SK-N-SH (cell line): Measurements from ENCODE around the gene RBM34. TPM values are rescaled to one million over a fixed set of nuclear protein-coding genes. Genes with fewer than 3 reads are reported as not detected.

ENCODE experiments used
- CTCF ChIA-PET: fragments of 300-600, 350-600 bp; formaldehyde crosslinking; extraction: SDS; loops from one replicate; lab custom pipeline; 2021; lab: Yijun Ruan, JAX
- POLR2A ChIA-PET: fragments of 350-600 bp; sonication (Branson Sonifier 250); formaldehyde crosslinking; extraction: SDS; loops from one replicate; lab custom pipeline; 2020; ENCODE audit warnings: antibody characterized with exemption, inconsistent platforms; lab: Yijun Ruan, JAX
- DNase-seq: peaks from one replicate; pipeline ENCODE4 v3.0.0; 2012
- H2AFZ ChIP-seq: fragments of 200-600 bp; sonication (generic); 2 replicates; pipeline ENCODE4 v1.8.1; 2016; ENCODE audit warnings: antibody characterized with exemption, mild to moderate bottlenecking, low read depth
- H3F3A ChIP-seq: fragments of 200-600 bp; sonication (generic); replicated peaks from 2 replicates; pipeline ENCODE3; 2016; ENCODE audit warnings: antibody characterized with exemption, mild to moderate bottlenecking; ENCODE audit not compliant: insufficient read depth
- H3K27ac ChIP-seq, 2 experiments: fragments of 200-500 bp in 1 of 2; fragments of 200-600 bp in 1 of 2; sonication (Bioruptor generic) in 1 of 2; sonication (generic), shearing (Covaris generic) in 1 of 2; 2 replicates each; pipeline versions ENCODE4 v1.5.1 to v1.6.1; 2014 to 2016; ENCODE audit warnings: low read depth in 2 of 2, inconsistent platforms in 1 of 2, low read length in 1 of 2, mild to moderate bottlenecking in 1 of 2, mixed read lengths in 1 of 2
- H3K27me3 ChIP-seq: fragments of 200-600 bp; sonication (generic), shearing (Covaris generic); 2 replicates; pipeline ENCODE4 v1.6.1; 2016; ENCODE audit warnings: mixed run types; ENCODE audit not compliant: insufficient read depth
- H3K36me3 ChIP-seq, 2 experiments: fragments of 200-500 bp in 1 of 2; fragments of 200-600 bp in 1 of 2; sonication (Bioruptor generic) in 1 of 2; sonication (generic) in 1 of 2; replicated peaks in 1 of 2; 2 replicates each; pipeline versions ENCODE3 to v1.5.1; 2014 to 2016; ENCODE audit warnings: low read length in 1 of 2, mild to moderate bottlenecking in 1 of 2; ENCODE audit not compliant: insufficient read depth in 2 of 2, control insufficient read depth in 1 of 2
- H3K4me1 ChIP-seq, 2 experiments: fragments of 200-500 bp in 1 of 2; fragments of 200-600 bp in 1 of 2; sonication (Bioruptor generic) in 1 of 2; sonication (generic), shearing (Covaris generic) in 1 of 2; 2 replicates each; pipeline versions ENCODE4 v1.5.1 to v1.6.1; 2014 to 2016; ENCODE audit warnings: low read depth in 1 of 2, low read length in 1 of 2, mixed run types in 1 of 2; ENCODE audit not compliant: insufficient read depth in 2 of 2, control insufficient read depth in 1 of 2
- H3K4me2 ChIP-seq: fragments of 200-600 bp; sonication (generic), shearing (Covaris generic); 2 replicates; pipeline ENCODE4 v1.6.1; 2017; ENCODE audit warnings: mixed run types
- H3K4me3 ChIP-seq, 2 experiments: fragments of 200-500 bp in 1 of 2; fragments of 200-600 bp in 1 of 2; sonication (Bioruptor generic) in 1 of 2; sonication (generic), shearing (Covaris generic) in 1 of 2; 2 replicates each; pipeline versions ENCODE4 v1.5.1 to v1.8.1; 2014 to 2016; ENCODE audit warnings: low read depth in 2 of 2, inconsistent platforms in 1 of 2, low read length in 1 of 2, mild to moderate bottlenecking in 1 of 2, mixed read lengths in 1 of 2, moderate library complexity in 1 of 2
- H3K79me2 ChIP-seq: fragments of 200-600 bp; sonication (generic); 2 replicates; pipeline ENCODE4 v1.8.1; 2017; ENCODE audit warnings: mild to moderate bottlenecking; ENCODE audit not compliant: insufficient read depth
- H3K9ac ChIP-seq: fragments of 200-600 bp; sonication (generic); 2 replicates; pipeline ENCODE4 v1.6.1; 2017; ENCODE audit warnings: mixed run types
- H3K9me2 ChIP-seq: fragments of 200-600 bp; sonication (generic); 2 replicates; pipeline ENCODE4 v1.6.1; 2017; ENCODE audit warnings: mixed run types
- H3K9me3 ChIP-seq: fragments of 200-600 bp; sonication (generic); 2 replicates; pipeline ENCODE4 v1.6.1; 2017; ENCODE audit warnings: mixed run types, mild to moderate bottlenecking, moderate library complexity
- H4K20me1 ChIP-seq: fragments of 200-600 bp; sonication (generic); 2 replicates; pipeline ENCODE4 v1.6.1; 2017; ENCODE audit warnings: mild to moderate bottlenecking, mixed run types; ENCODE audit not compliant: insufficient read depth
- CHD2 ChIP-seq: fragments of 150-350 bp; IDR thresholded peaks from 2 replicates; pipeline ENCODE4 v1.6.1; 2018; ENCODE audit warnings: low read length; ENCODE audit not compliant: partially characterized antibody
- CTCF ChIP-seq: fragments of 200-600 bp; sonication (generic); IDR thresholded peaks from 2 replicates; pipeline ENCODE4 v1.6.1; 2017; ENCODE audit warnings: antibody characterized with exemption, mild to moderate bottlenecking, moderate library complexity
- ELF1 ChIP-seq: IDR thresholded peaks from 2 replicates; pipeline ENCODE4 v1.4.0; 2012
- FOSL2 ChIP-seq: IDR thresholded peaks from 2 replicates; pipeline ENCODE4 v1.4.0; 2012; ENCODE audit warnings: low read depth, mild to moderate bottlenecking, moderate library complexity, borderline replicate concordance
- FOXJ3 ChIP-seq: sonication (generic); formaldehyde crosslinking; IDR thresholded peaks from 2 replicates; pipeline ENCODE4 v1.5.1; 2020; ENCODE audit warnings: mild to moderate bottlenecking, missing genetic modification reagents
- GABPA ChIP-seq: IDR thresholded peaks from 2 replicates; pipeline ENCODE4 v1.4.0; 2012; ENCODE audit warnings: low read depth, mild to moderate bottlenecking
- GATA2 ChIP-seq: sonication (generic); formaldehyde crosslinking; IDR thresholded peaks from 2 replicates; pipeline ENCODE4 v1.5.0; 2020; ENCODE audit warnings: mild to moderate bottlenecking, missing genetic modification reagents
- JUND ChIP-seq: IDR thresholded peaks from 2 replicates; pipeline ENCODE4 v1.4.0; 2012
- POLR2AphosphoS5 ChIP-seq: IDR thresholded peaks from 2 replicates; pipeline ENCODE4 v1.6.1; 2012; ENCODE audit warnings: low read depth, low read length
- RAD21 ChIP-seq: IDR thresholded peaks from 2 replicates; pipeline ENCODE4 v1.6.1; 2012; ENCODE audit warnings: mild to moderate bottlenecking, low read length
- RFX5 ChIP-seq: IDR thresholded peaks from 2 replicates; pipeline ENCODE4 v1.6.1; 2012; ENCODE audit warnings: mild to moderate bottlenecking, improper control_type of control experiment, low read length
- SIN3A ChIP-seq: IDR thresholded peaks from 2 replicates; pipeline ENCODE4 v1.6.1; 2012; ENCODE audit warnings: low read depth, mild to moderate bottlenecking, low read length, moderate library complexity, borderline replicate concordance
- SMC3 ChIP-seq: IDR thresholded peaks from 2 replicates; pipeline ENCODE4 v1.6.1; 2012; ENCODE audit warnings: low read depth, low read length, improper control_type of control experiment
- TCF12 ChIP-seq: IDR thresholded peaks from 2 replicates; pipeline ENCODE4 v1.4.0; 2012
- TEAD4 ChIP-seq: IDR thresholded peaks from 2 replicates; pipeline ENCODE4 v1.4.0; 2012; ENCODE audit warnings: mild to moderate bottlenecking, borderline replicate concordance; ENCODE audit not compliant: insufficient read depth
- WGBS: methylation state at CpG from one replicate; pipeline ENCODE4 v1.1.6; 2017; ENCODE audit warnings: low lambda C conversion rate; 5-methylcytosine and 5-hydroxymethylcytosine counted together
- polyA plus RNA-seq, 3 experiments: library from polyadenylated mRNA; depleted of rRNA; stranded (reverse); fragments of >200 nt; gene quantifications; 2 replicates each; pipeline ENCODE4 v1.2.3, GENCODE V29; 2012
- TF ChIP-seq, protein P1 (sequence below): IDR thresholded peaks from 2 replicates; pipeline ENCODE4 v1.4.0; 2012; ENCODE audit warnings: low read depth, borderline replicate concordance
- TF ChIP-seq, protein P2 (sequence below): IDR thresholded peaks from 2 replicates; pipeline ENCODE4 v1.4.0; 2012; ENCODE audit warnings: low read depth, borderline replicate concordance

RBM34 gene
- polyA plus RNA-seq, 1 of the 3 experiments (the other 2 are of a cell fraction), result 39.9 TPM

- TF ChIP-seq, protein P1, sequence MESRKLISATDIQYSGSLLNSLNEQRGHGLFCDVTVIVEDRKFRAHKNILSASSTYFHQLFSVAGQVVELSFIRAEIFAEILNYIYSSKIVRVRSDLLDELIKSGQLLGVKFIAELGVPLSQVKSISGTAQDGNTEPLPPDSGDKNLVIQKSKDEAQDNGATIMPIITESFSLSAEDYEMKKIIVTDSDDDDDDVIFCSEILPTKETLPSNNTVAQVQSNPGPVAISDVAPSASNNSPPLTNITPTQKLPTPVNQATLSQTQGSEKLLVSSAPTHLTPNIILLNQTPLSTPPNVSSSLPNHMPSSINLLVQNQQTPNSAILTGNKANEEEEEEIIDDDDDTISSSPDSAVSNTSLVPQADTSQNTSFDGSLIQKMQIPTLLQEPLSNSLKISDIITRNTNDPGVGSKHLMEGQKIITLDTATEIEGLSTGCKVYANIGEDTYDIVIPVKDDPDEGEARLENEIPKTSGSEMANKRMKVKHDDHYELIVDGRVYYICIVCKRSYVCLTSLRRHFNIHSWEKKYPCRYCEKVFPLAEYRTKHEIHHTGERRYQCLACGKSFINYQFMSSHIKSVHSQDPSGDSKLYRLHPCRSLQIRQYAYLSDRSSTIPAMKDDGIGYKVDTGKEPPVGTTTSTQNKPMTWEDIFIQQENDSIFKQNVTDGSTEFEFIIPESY, result no peak
- TF ChIP-seq ELF1 (no peak), RAD21 (no peak), FOXJ3 (CRISPR knock-in tag) (no peak), CTCF (no peak)
- TF ChIP-seq, protein P2, sequence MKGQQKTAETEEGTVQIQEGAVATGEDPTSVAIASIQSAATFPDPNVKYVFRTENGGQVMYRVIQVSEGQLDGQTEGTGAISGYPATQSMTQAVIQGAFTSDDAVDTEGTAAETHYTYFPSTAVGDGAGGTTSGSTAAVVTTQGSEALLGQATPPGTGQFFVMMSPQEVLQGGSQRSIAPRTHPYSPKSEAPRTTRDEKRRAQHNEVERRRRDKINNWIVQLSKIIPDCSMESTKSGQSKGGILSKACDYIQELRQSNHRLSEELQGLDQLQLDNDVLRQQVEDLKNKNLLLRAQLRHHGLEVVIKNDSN, result no peak
- TF ChIP-seq, all 33 proteins: peak for 0
Measured at GRCh38 chr1:235151033-235151432, 10.0 kb downstream of the RBM34 start (continued).

DNA sequence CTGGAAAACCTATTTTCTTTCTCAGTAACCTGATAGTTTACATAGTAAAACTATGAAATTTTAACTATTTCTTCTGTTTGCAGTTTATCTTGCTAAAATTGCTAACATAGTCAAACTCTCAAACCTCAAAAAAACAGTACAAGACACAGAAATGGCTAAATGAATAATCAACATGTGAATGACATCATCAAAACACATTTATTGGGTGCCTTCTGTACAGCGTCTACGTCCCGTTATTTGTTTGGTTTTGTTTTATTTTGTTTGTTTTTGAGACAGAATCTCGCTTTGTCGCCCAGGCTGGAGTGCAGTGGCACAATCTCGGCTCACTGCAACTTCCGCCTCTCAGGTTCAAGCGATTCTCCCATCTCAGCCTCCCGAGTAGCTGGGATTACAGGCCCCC is 11.2 kb downstream of the RBM34 start:
- H3K4me3 ChIP-seq, result no peak overlapping the region
- peaks cover 48 to 93% of the 10 kb centered on the region in 2 experiments for H3K36me3 ChIP-seq
- no peak for TF ChIP-seq FOSL2
- no peak for TF ChIP-seq SMC3
- no peak for TF ChIP-seq JUND
- no peak for TF ChIP-seq TEAD4
- no peak for TF ChIP-seq ELF1
- no peaks in the 10 kb centered on the region for H3K9me2 ChIP-seq
- H3K9ac ChIP-seq, result no peak overlapping the region
- no peaks in the 10 kb centered on the region for H3K4me1 ChIP-seq
- peaks cover 16% of the 10 kb centered on the region for H3K79me2 ChIP-seq
- no peak overlapping the region for H3K4me2 ChIP-seq
- H2AFZ ChIP-seq, result no peak overlapping the region
- CTCF ChIA-PET, result interaction anchor here (1.1 kb wide), 1 partner anchor 46 kb away, joined by 3 read pairs; no protein-coding TSS in a partner anchor
- no peaks in the 10 kb centered on the region for H3K9me3 ChIP-seq
- H3F3A ChIP-seq, result peaks cover 4% of the 10 kb centered on the region
- POLR2A ChIA-PET, result no interaction called here
- no peak for DNase-seq
- no peaks in the 10 kb centered on the region for H3K27me3 ChIP-seq
- no peak overlapping the region for H3K27ac ChIP-seq
- H4K20me1 ChIP-seq, result no peaks in the 10 kb centered on the region
- WGBS, result 96% methylated on average over 9 of the region's 9 CpGs

GRCh38 chr1:235147269-235147668 is 13.8 kb downstream of the RBM34 start:
- H3K9me2 ChIP-seq, result no peaks in the 10 kb centered on the region
- no peak overlapping the region for H3K4me2 ChIP-seq
- H3F3A ChIP-seq, result peaks cover 4% of the 10 kb centered on the region
- DNase-seq, result no peak
- no peaks in the 10 kb centered on the region for H3K4me1 ChIP-seq
- H3K27me3 ChIP-seq, result no peaks in the 10 kb centered on the region
- no peak overlapping the region for H2AFZ ChIP-seq
- H3K9me3 ChIP-seq, result no peaks in the 10 kb centered on the region
- H3K79me2 ChIP-seq, result peaks cover 30% of the 10 kb centered on the region
- POLR2A ChIA-PET, result no interaction called here
- peaks cover 50 to 89% of the 10 kb centered on the region in 2 experiments for H3K36me3 ChIP-seq
- H4K20me1 ChIP-seq, result no peaks in the 10 kb centered on the region
- no peak for TF ChIP-seq FOXJ3 (CRISPR knock-in tag)
- no peak for TF ChIP-seq GATA2
- no peak for TF ChIP-seq POLR2AphosphoS5
- TF ChIP-seq, protein P2, result no peak
- no peak for TF ChIP-seq GABPA
- no peak for TF ChIP-seq RFX5
- no peak for TF ChIP-seq TCF12
- no peak for TF ChIP-seq SIN3A
- TF ChIP-seq CHD2, result no peak
- TF ChIP-seq SMC3, result no peak
- TF ChIP-seq RAD21, result no peak
- TF ChIP-seq JUND, result no peak
- no peak overlapping the region for H3K9ac ChIP-seq
- CTCF ChIA-PET, result interaction anchor here (1.0 to 2.6 kb wide), 2 partner anchors 9 to 31 kb away, joined by 3 to 7 read pairs; no protein-coding TSS in a partner anchor
- 97% methylated on average over 4 of the region's 4 CpGs for whole genome bisulfite sequencing
- H3K4me3 ChIP-seq, result no peak overlapping the region
- H3K27ac ChIP-seq, result no peak overlapping the region
